ENCODE results near the gene KCNJ14. TPM values are rescaled to one million over a fixed set of nuclear protein-coding genes. Genes with fewer than 3 reads are reported as not detected.
"Not testable (repeated sequence)": the region's sequence is repeated elsewhere in the genome, so short reads cannot be mapped to it uniquely, and the experiment has no call there.

KCNJ14 gene
- total and polyA plus RNA-seq, 4 experiments from 2014 or later: 0.18 to 3.6 (median 1.3) TPM

GRCh38 chr19:48487544-48487943, 32.2 kb downstream of the KCNJ14 start:
- Histone ChIP-seq H3K4me3 (ENCODE audit: low read length in 2 of 2) (no peak overlapping the region), H3K27me3 (ENCODE audit: insufficient read depth, low read length) (peaks cover 10% of the 10 kb centered on the region), H3K9me3 (ENCODE audit: control insufficient read depth in 1 of 2, low read length in 2 of 2) (no peaks in the 10 kb centered on the region), H3K27ac (ENCODE audit: low read depth, low read length) (no peak overlapping the region), H3K4me1 (ENCODE audit: insufficient read depth, low read length) (peaks cover 28% of the 10 kb centered on the region), H3K36me3 (ENCODE audit: insufficient read depth, low read length) (no peaks in the 10 kb centered on the region)
- H3K4me3 Mint-ChIP-seq: no peak overlapping the region
- no peak for DNase-seq
- H3K27ac Mint-ChIP-seq: no peak overlapping the region
- H3K36me3 Mint-ChIP-seq: no peaks in the 10 kb centered on the region
- ChIA-PET POLR2A (ENCODE audit: partially characterized antibody) (interaction anchor here (1.2 kb wide), 1 partner anchor 12 kb away, joined by 4 read pairs; no protein-coding TSS in a partner anchor), CTCF (ENCODE audit: partially characterized antibody) (interaction anchor here (0.9 to 5.3 kb wide), 7 partner anchors 12 to 121 kb away, joined by 3 to 132 read pairs (median 6); partner anchors contain the start of genes KDELR1 and SPACA4)
- intact Hi-C loops (cut with micrococcal nuclease): no loop called here
- peaks cover 3 to 5% of the 10 kb centered on the region in 2 donors for H3K27me3 Mint-ChIP-seq
- H3K4me1 Mint-ChIP-seq: peaks cover 10 to 27% (median 15%) of the 10 kb centered on the region in 4 donors
- no peaks in the 10 kb centered on the region for H3K9me3 Mint-ChIP-seq

- H3K36me3 Mint-ChIP-seq: no peaks in the 10 kb centered on the region
- H3K9me3 Mint-ChIP-seq: no peaks in the 10 kb centered on the region
- intact Hi-C loops (cut with micrococcal nuclease): no loop called here
- Histone ChIP-seq H3K4me3 (ENCODE audit: low read length in 2 of 2) (no peak overlapping the region), H3K27me3 (ENCODE audit: insufficient read depth, low read length) (peaks cover 10% of the 10 kb centered on the region), H3K9me3 (ENCODE audit: control insufficient read depth in 1 of 2, low read length in 2 of 2) (no peaks in the 10 kb centered on the region), H3K4me1 (ENCODE audit: insufficient read depth, low read length) (peaks cover 32% of the 10 kb centered on the region), H3K36me3 (ENCODE audit: insufficient read depth, low read length) (no peaks in the 10 kb centered on the region), H3K27ac (ENCODE audit: low read depth, low read length) (no peak overlapping the region)
- no peak overlapping the region for H3K4me3 Mint-ChIP-seq
- peaks cover 3 to 9% of the 10 kb centered on the region in 2 donors for H3K27me3 Mint-ChIP-seq
- peaks cover 10 to 31% (median 19%) of the 10 kb centered on the region in 4 donors for H3K4me1 Mint-ChIP-seq
- ChIA-PET CTCF (ENCODE audit: partially characterized antibody) (interaction anchor here (0.6 to 5.3 kb wide), 8 partner anchors 12 to 215 kb away, joined by 3 to 132 read pairs (median 6); partner anchors contain the start of genes KDELR1 and SPACA4), POLR2A (ENCODE audit: partially characterized antibody) (interaction anchor here (1.2 kb wide), 1 partner anchor 13 kb away, joined by 4 read pairs; no protein-coding TSS in a partner anchor)
- H3K27ac Mint-ChIP-seq: peak overlapping the region in 2 of 7 donors; percentile 8 to 24
- no peak for DNase-seq
Observed at GRCh38 chr19:48487948-48488347, 32.6 kb downstream of the KCNJ14 start.

- CTCF ChIA-PET (ENCODE audit: partially characterized antibody): interaction anchor here (0.6 to 5.3 kb wide), 12 partner anchors 8 to 505 kb away, joined by 3 to 132 read pairs (median 6); partner anchors contain the start of genes KDELR1, RUVBL2 and SPACA4
- H3K4me1 Mint-ChIP-seq: peaks cover 10 to 36% (median 19%) of the 10 kb centered on the region in 4 donors
- Histone ChIP-seq H3K27me3 (ENCODE audit: insufficient read depth, low read length) (peaks cover 10% of the 10 kb centered on the region), H3K4me1 (ENCODE audit: insufficient read depth, low read length) (peaks cover 33% of the 10 kb centered on the region)
- POLR2A ChIA-PET (ENCODE audit: partially characterized antibody); DNase-seq; H3K36me3 Mint-ChIP-seq; H3K36me3 ChIP-seq (ENCODE audit: insufficient read depth, low read length); H3K4me3 ChIP-seq (ENCODE audit: low read length in 2 of 2); H3K9me3 Mint-ChIP-seq; H3K9me3 ChIP-seq (ENCODE audit: control insufficient read depth in 1 of 2, low read length in 2 of 2); intact Hi-C loops (cut with micrococcal nuclease); H3K27ac ChIP-seq (ENCODE audit: low read depth, low read length); H3K4me3 Mint-ChIP-seq: not testable (repeated sequence)
- H3K27ac Mint-ChIP-seq: peak overlapping the region in 2 of 7 donors; percentile 23 to 24
- H3K27me3 Mint-ChIP-seq: peaks cover 3 to 10% of the 10 kb centered on the region in 2 donors
Observed at GRCh38 chr19:48488478-48488877, 33.1 kb downstream of the KCNJ14 start.

GRCh38 chr19:48489608-48490216, 34.3 kb downstream of the KCNJ14 start:
- intact Hi-C loops (cut with micrococcal nuclease): loop anchor here (1.0 kb wide), 3 partner anchors 9 to 119 kb away; no protein-coding TSS in a partner anchor
- Histone ChIP-seq H3K36me3 (ENCODE audit: insufficient read depth, low read length) (no peaks in the 10 kb centered on the region), H3K4me1 (ENCODE audit: insufficient read depth, low read length) (peaks cover 40% of the 10 kb centered on the region), H3K27me3 (ENCODE audit: insufficient read depth, low read length) (peaks cover 10% of the 10 kb centered on the region), H3K27ac (ENCODE audit: low read depth, low read length) (no peak overlapping the region), H3K9me3 (ENCODE audit: control insufficient read depth in 1 of 2, low read length in 2 of 2) (no peaks in the 10 kb centered on the region), H3K4me3 (ENCODE audit: low read length in 2 of 2) (no peak overlapping the region)
- peak overlapping the region in 2 of 7 donors; percentile 53 to 58 for H3K27ac Mint-ChIP-seq
- peak overlapping the region in 4 of 8 donors; percentile 20 to 33 (median 25) for H3K4me3 Mint-ChIP-seq
- H3K9me3 Mint-ChIP-seq: peaks cover 0 to 2% (median 0%) of the 10 kb centered on the region in 8 donors
- peaks cover 7 to 17% of the 10 kb centered on the region in 2 donors for H3K27me3 Mint-ChIP-seq
- DNase-seq: peak; percentile 70 to 79 (median 74)
- no peaks in the 10 kb centered on the region for H3K36me3 Mint-ChIP-seq
- POLR2A ChIA-PET (ENCODE audit: partially characterized antibody): interaction anchor here (0.8 to 2.6 kb wide), 6 partner anchors 9 to 119 kb away, joined by 3 to 12 read pairs (median 6); no protein-coding TSS in a partner anchor
- peaks cover 12 to 42% (median 23%) of the 10 kb centered on the region in 4 donors for H3K4me1 Mint-ChIP-seq
- CTCF ChIA-PET (ENCODE audit: partially characterized antibody): interaction anchor here (0.6 to 5.3 kb wide), 28 partner anchors 8 to 504 kb away, joined by 3 to 132 read pairs (median 5); partner anchors contain the start of genes KDELR1, RPL18, RUVBL2 and SPACA4

- Mint-ChIP-seq H3K36me3 (no peaks in the 10 kb centered on the region), H3K9me3 (peaks cover 0 to 2% (median 0%) of the 10 kb centered on the region in 8 donors), H3K4me3 (peak overlapping the region in 7 of 8 donors; percentile 6 to 77 (median 57)), H3K27me3 (peaks cover 15 to 25% of the 10 kb centered on the region in 2 donors), H3K27ac (no peak overlapping the region), H3K4me1 (peaks cover 12 to 44% (median 26%) of the 10 kb centered on the region in 4 donors)
- Histone ChIP-seq H3K36me3 (ENCODE audit: insufficient read depth, low read length) (no peaks in the 10 kb centered on the region), H3K4me1 (ENCODE audit: insufficient read depth, low read length) (peaks cover 40% of the 10 kb centered on the region), H3K4me3 (ENCODE audit: low read length in 2 of 2) (no peak overlapping the region), H3K27me3 (ENCODE audit: insufficient read depth, low read length) (peaks cover 15% of the 10 kb centered on the region), H3K27ac (ENCODE audit: low read depth, low read length) (no peak overlapping the region), H3K9me3 (ENCODE audit: control insufficient read depth in 1 of 2, low read length in 2 of 2) (no peaks in the 10 kb centered on the region)
- intact Hi-C loops (cut with micrococcal nuclease): no loop called here
- ChIA-PET POLR2A (ENCODE audit: partially characterized antibody) (interaction anchor here (2.6 kb wide), 1 partner anchor 10 kb away, joined by 12 read pairs; no protein-coding TSS in a partner anchor), CTCF (ENCODE audit: partially characterized antibody) (interaction anchor here (1.4 to 5.3 kb wide), 7 partner anchors 11 to 118 kb away, joined by 5 to 132 read pairs (median 26); partner anchors contain the start of gene SPACA4)
- DNase-seq: peak; percentile 37 to 75 (median 46)
Observed at GRCh38 chr19:48490981-48491792, 35.8 kb downstream of the KCNJ14 start.

- Mint-ChIP-seq H3K4me3 (peak overlapping the region in 5 of 8 donors; percentile 35 to 73 (median 59)), H3K4me1 (peaks cover 12 to 45% (median 26%) of the 10 kb centered on the region in 4 donors), H3K36me3 (no peaks in the 10 kb centered on the region), H3K27me3 (peaks cover 15 to 25% of the 10 kb centered on the region in 2 donors), H3K27ac (peak overlapping the region in 3 of 7 donors; percentile 53 to 80 (median 69)), H3K9me3 (peaks cover 0 to 2% (median 0%) of the 10 kb centered on the region in 8 donors)
- Histone ChIP-seq H3K36me3 (ENCODE audit: insufficient read depth, low read length) (no peaks in the 10 kb centered on the region), H3K4me3 (ENCODE audit: low read length in 2 of 2) (no peak overlapping the region), H3K9me3 (ENCODE audit: control insufficient read depth in 1 of 2, low read length in 2 of 2) (no peaks in the 10 kb centered on the region), H3K27me3 (ENCODE audit: insufficient read depth, low read length) (peaks cover 15% of the 10 kb centered on the region), H3K27ac (ENCODE audit: low read depth, low read length) (no peak overlapping the region), H3K4me1 (ENCODE audit: insufficient read depth, low read length) (peaks cover 40% of the 10 kb centered on the region)
- CTCF ChIA-PET (ENCODE audit: partially characterized antibody): interaction anchor here (3.4 to 5.0 kb wide), 2 partner anchors 11 to 95 kb away, joined by 26 to 132 read pairs; no protein-coding TSS in a partner anchor
- POLR2A ChIA-PET (ENCODE audit: partially characterized antibody): no interaction called here
- intact Hi-C loops (cut with micrococcal nuclease): loop anchor here (2.0 kb wide), 1 partner anchor 47 kb away; the partner anchor contains the start of gene GRWD1
- no peak for DNase-seq
Observed at GRCh38 chr19:48491793-48492123, 36.4 kb downstream of the KCNJ14 start.
